Measurements from ENCODE around the gene BIRC2. TPM values are rescaled to one million over a fixed set of nuclear protein-coding genes. Genes with fewer than 3 reads are reported as not detected.

BIRC2 gene
- polyA plus RNA-seq, 1 of the 3 experiments (the other 2 are of a cell fraction): 20.1 TPM

- no peak for TF ChIP-seq GATA2 (CRISPR knock-in tag; IDR thresholded peaks at IDR 0.05)
- no peak for TF ChIP-seq FOSL2 (IDR thresholded peaks at IDR 0.05; ENCODE audit: borderline replicate concordance, low read depth)
- TF ChIP-seq RXRA (IDR thresholded peaks at IDR 0.05; ENCODE audit: borderline replicate concordance, low read depth): no peak
- no peak for TF ChIP-seq RAD21 (IDR thresholded peaks at IDR 0.05; ENCODE audit: low read length)
- no peak for TF ChIP-seq NRF1 (IDR thresholded peaks at IDR 0.05; ENCODE audit: low read depth, low read length)
- TF ChIP-seq EP300 (IDR thresholded peaks at IDR 0.05; ENCODE audit: borderline replicate concordance in 1 of 2, low read depth in 1 of 2, low read length in 1 of 2): no peak
- no peak for TF ChIP-seq SIN3A (IDR thresholded peaks at IDR 0.05; ENCODE audit: borderline replicate concordance, low read depth, low read length)
- TF ChIP-seq CTCF (IDR thresholded peaks at IDR 0.05): no peak
- no peak for TF ChIP-seq RCOR1 (IDR thresholded peaks at IDR 0.05; ENCODE audit: low read length)
- TF ChIP-seq MEF2A (IDR thresholded peaks at IDR 0.05; ENCODE audit: borderline replicate concordance, low read depth): no peak
- no peak for TF ChIP-seq JUND (IDR thresholded peaks at IDR 0.05)
- TF ChIP-seq GABPA (IDR thresholded peaks at IDR 0.05; ENCODE audit: low read depth): no peak
- no peak for TF ChIP-seq REST (IDR thresholded peaks at IDR 0.05; ENCODE audit: low read depth, low read length)
- no peak for TF ChIP-seq CHD2 (IDR thresholded peaks at IDR 0.05; ENCODE audit: low read length, partially characterized antibody)
- no peak for TF ChIP-seq ZBTB33 (IDR thresholded peaks at IDR 0.05; ENCODE audit: borderline replicate concordance, low read depth)
- TF ChIP-seq POLR2AphosphoS5 (IDR thresholded peaks at IDR 0.05; ENCODE audit: low read depth, low read length): no peak
- no peak for TF ChIP-seq MAX (IDR thresholded peaks at IDR 0.05; ENCODE audit: low read depth)
- Histone ChIP-seq H3K9me2 (no peaks in the 10 kb centered on the region), H2AFZ (ENCODE audit: low read depth) (no peak overlapping the region), H3F3A (replicated peaks; ENCODE audit: insufficient read depth) (no peaks in the 10 kb centered on the region), H3K9ac (no peak overlapping the region), H3K4me2 (no peak overlapping the region), H3K27ac (ENCODE audit: low read depth in 2 of 2, low read length in 1 of 2) (no peak overlapping the region), H3K4me1 (ENCODE audit: control insufficient read depth in 1 of 2, insufficient read depth in 2 of 2, low read depth in 1 of 2, low read length in 1 of 2) (peaks cover 0 to 3% of the 10 kb centered on the region in 2 experiments; a peak in 1 of 4 replicates), H3K27me3 (ENCODE audit: insufficient read depth) (no peaks in the 10 kb centered on the region), H3K79me2 (ENCODE audit: insufficient read depth) (peaks cover 48% of the 10 kb centered on the region), H3K36me3 (replicated peaks in 1 of 2; ENCODE audit: control insufficient read depth in 1 of 2, insufficient read depth in 2 of 2, low read length in 1 of 2) (peaks cover 0 to 3% of the 10 kb centered on the region in 2 experiments), H4K20me1 (ENCODE audit: insufficient read depth) (no peaks in the 10 kb centered on the region), H3K4me3 (ENCODE audit: low read depth in 2 of 2, low read length in 1 of 2) (no peak overlapping the region), H3K9me3 (no peaks in the 10 kb centered on the region)
- no peak for DNase-seq
- WGBS (ENCODE audit: low lambda C conversion rate): 95% methylated on average over 1 of the region's 1 CpG
- ChIA-PET POLR2A (no interaction called here), CTCF (interaction anchor here (1.0 kb wide), 1 partner anchor 30 kb away, joined by 3 read pairs; no protein-coding TSS in a partner anchor)
Observed at GRCh38 chr11:102423936-102424335, 76.9 kb downstream of the BIRC2 start.
